ENCODE measurements around the gene SCFD2.
"Not testable (repeated sequence)": the region's sequence is repeated elsewhere in the genome, so short reads cannot be mapped to it uniquely, and the experiment has no call there.

SCFD2 gene

DNA sequence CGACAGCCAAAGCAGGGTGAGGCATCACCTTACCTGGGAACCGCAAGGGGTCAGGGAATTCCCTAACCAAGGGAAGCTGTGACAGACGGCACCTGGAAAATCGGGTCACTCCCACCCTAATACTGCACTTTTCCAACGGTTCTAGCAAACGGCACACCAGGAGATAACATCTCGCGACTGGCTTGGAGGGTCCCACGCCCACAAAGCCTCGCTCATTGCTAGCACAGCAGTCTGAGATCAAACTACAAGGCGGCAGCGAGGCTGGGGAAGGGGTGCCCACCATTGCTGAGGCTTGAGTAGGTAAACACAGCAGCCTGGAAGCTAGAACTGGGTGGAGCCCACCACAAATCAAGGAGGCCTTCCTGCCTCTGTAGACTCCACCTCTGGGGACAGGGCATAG is 25.7 kb downstream of the SCFD2 start:
- DNase-seq: not testable (repeated sequence)

- DNase-seq: not testable (repeated sequence)
Observed at GRCh38 chr4:53334916-53335315, 30.9 kb downstream of the SCFD2 start.

GRCh38 chr4:53326535-53326934 is 39.3 kb downstream of the SCFD2 start:
- DNase-seq: no peak

DNA sequence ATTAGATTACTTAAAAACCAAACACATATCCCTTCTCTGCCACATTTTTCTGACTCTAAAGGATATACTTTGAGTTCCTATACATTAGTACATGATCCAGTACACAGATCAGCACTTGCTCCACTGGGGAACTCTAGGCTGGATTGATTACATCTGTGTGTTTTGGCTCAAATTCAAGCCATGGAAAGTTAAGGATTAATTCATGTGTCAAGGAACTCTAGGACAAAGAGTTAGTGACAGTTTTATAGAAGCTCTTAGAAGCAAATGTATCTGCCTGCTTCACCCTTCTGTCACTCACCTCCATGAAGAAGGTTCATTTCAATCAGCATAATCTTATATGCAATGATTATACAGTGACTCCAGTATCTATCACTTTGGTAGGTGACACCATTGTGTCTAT is 43.2 kb downstream of the SCFD2 start:
- DNase-seq: peak; percentile 11

GRCh38 chr4:53321984-53322289 is 43.9 kb downstream of the SCFD2 start:
- DNase-seq: no peak

DNA sequence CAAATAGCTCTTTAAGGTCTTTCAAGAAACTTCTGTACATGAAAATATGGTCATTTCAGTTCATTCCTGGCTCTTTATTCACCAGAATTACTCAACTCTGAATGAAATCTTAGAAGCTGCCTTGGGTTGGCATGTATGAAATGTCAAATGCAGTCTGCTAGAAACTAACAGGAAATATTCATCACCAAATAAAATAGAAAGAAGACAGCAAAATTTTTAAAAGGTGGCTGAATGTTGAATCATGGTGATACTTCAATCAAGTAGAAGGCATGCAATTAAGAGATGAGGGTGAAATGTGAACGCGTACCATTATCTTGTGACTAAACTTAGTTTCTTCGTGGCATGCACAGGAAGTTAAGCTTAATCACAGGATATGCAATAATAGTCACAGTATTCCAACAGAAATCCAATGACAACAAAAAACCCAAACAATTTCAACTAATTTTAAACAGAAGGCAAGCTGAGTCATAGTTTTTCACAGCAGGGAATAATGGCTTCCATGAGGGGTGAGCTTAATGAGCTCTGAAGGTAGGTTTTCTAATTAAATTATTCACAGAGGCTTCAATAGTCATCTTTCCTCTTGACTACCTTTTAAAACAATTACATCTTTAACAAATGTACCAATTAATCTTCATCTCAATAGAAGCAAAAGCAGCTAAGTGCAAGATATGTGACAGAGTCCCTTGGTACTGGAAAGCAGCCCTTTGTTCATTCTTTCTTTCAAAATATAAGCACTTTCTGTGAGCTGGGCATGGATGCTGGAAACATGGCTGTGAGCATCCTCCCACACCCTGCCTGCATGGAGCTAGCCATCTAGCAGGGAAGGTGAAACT is 44.5 kb downstream of the SCFD2 start:
- DNase-seq: peak; percentile 56

- DNase-seq: no peak
Observed at GRCh38 chr4:53315300-53315699, 50.6 kb downstream of the SCFD2 start.

- DNase-seq: no peak
Observed at GRCh38 chr4:53314252-53314651, 51.6 kb downstream of the SCFD2 start.

- peak; percentile 61 for DNase-seq
Observed at GRCh38 chr4:53313510-53313909, 52.4 kb downstream of the SCFD2 start.

- no peak for DNase-seq
Observed at GRCh38 chr4:53309321-53310040, 56.4 kb downstream of the SCFD2 start.

DNA sequence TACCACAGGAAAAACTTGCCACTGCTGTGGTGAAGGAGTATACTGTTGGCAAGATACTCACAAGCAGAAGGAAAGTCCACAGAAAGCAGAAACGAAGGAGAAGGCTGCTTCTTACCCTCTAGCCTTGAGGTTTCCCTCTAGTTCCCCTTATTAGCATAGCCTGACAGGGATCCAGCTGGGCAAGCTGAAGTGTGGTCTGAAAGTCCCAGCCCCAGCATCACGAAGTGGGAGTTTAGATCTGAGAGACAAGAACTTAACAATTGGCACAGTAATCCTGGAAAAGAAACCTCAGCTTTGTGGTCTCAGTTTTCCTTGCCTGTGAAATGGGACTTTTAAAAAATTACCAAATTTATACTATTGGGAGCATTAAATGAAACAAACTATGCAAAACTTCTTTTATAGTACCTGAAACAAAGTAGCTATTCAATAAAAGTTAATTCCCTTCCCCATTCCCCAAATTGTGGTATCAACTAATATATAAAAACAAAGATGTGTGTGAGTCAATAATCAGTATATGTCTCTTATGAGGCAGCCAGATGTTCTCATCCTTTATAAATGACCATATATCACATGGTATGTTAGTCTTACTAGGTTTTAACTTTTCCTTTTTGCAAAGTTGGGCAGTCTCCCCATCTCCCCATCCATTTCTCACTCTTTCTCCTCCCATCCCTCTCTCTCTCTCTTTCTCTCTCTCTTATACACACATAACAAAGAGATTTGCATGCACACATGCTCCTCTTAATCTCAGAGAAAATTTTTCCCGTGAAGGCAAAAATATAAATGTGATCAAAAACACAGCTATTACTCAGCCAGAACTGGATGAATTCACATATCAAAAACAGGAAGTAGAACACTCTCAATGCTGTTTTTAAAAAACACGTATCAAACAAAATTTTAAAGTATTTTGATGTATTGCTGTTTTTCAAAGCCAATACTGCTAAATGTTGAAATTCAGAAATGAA is 57.8 kb downstream of the SCFD2 start:
- no peak for DNase-seq

DNA sequence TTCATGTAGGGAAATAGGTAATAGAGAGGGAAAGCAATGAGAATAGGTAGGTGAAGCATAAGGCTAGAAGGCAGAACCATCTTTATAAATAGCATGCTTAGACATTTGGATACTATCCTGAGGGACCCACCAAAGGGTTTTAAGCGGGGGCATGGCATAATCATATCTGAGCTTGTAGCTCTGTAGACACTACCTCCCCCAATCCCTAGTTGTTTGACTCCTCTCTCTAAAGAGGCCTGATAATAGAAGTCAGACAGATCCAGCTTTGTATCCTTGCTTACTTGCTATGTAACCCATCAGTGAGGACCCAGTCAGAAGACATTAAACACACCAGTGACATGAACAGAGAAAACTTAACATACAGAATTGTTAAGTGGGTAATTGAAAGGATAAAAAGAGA is 58.7 kb downstream of the SCFD2 start:
- DNase-seq: no peak

GRCh38 chr4:53306729-53307128 is 59.1 kb downstream of the SCFD2 start:
- DNase-seq: no peak

DNA sequence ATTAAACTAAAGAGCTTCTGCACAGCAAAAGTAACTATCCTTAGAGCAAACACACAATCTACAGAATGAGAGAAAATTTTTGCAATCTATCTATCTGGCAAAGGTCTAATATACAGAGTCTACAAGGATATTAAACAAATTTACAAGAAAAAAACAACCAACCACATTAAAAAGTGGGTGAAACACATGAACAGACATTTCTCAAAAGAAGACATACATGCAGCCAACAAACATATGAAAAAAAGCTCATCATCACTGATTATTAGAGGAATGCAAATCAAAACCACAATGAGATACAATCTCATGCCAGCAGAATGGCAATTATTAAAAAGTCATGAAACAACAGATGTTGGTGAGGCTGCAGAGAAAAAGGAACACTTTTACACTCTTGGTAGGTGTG is 73.7 kb downstream of the SCFD2 start:
- DNase-seq: not testable (repeated sequence)

DNA sequence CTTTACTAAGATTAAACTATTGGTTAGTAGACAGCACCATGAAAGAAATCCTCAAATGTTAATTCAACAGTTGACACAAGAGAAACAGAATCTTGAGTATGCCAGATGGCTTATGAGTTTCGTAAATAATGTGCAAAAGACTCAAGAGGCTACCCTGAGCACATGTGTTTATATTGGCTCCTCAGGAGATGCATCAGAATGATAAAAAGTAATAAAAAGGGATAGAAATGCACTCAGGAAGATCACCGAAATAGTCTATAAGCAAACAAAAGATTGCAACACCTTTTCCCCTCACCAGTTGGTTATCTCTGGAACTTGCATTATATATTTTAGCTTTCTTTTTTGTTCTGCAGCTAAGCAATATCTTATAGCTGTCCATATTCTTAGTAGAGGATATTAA is 84.4 kb downstream of the SCFD2 start:
- DNase-seq: no peak

DNA sequence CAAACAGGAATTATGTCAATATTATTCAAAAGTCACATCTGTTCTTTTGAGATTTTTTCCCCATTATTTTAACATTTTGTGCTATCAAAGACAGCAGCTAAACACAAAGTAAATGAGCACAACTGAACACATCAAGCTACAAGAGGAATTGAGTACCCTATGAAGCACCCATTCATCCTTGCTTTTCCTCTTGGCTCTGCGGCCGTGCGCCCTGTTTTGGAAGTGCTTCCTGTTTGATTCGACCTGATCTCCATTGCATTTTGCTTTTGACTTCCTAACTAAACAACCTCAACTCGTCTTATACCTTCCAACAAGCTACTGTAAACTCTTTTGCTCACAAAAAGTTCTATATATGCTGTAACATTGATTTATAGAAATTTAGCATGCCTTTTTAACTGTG is 85.0 kb downstream of the SCFD2 start:
- no peak for DNase-seq

GRCh38 chr4:53274609-53275268 is 91.1 kb downstream of the SCFD2 start:
- no peak for DNase-seq

DNA sequence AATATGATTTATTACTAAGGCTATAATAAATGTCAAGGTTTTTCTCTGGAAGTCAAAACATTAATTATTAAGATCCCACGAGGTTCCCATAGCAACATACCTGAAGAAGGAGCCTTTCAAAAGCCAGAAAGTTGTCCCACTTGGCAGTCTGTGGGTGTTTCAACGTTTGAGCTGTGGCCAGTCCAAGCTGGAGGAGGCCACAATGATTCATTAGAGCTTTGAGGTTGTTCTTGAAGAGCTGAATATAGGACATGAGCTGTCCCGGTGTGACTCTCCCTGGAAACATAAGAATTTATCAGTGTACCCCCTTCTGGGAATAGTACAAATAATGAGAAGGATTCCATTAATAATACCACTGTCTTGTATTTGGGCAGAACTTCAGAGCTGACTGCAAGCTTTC is 92.1 kb downstream of the SCFD2 start:
- DNase-seq: no peak

GRCh38 chr4:53267026-53267425 is 98.8 kb downstream of the SCFD2 start:
- DNase-seq: no peak

GRCh38 chr4:53255986-53256385 is 109.9 kb downstream of the SCFD2 start:
- DNase-seq: not testable (repeated sequence)

- DNase-seq: no peak
Observed at GRCh38 chr4:53240573-53240972, 125.3 kb downstream of the SCFD2 start.

GRCh38 chr4:53238352-53238751 is 127.5 kb downstream of the SCFD2 start:
- DNase-seq: not testable (repeated sequence)

- DNase-seq: not testable (repeated sequence)
Observed at GRCh38 chr4:53237811-53238210, 128.1 kb downstream of the SCFD2 start.
